ENCODE results near the gene MYO1B.

GRCh38 chr2:191366199-191366598 lies 121.0 kb downstream of the MYO1B start:
- TF ChIP-seq, protein P1, sequence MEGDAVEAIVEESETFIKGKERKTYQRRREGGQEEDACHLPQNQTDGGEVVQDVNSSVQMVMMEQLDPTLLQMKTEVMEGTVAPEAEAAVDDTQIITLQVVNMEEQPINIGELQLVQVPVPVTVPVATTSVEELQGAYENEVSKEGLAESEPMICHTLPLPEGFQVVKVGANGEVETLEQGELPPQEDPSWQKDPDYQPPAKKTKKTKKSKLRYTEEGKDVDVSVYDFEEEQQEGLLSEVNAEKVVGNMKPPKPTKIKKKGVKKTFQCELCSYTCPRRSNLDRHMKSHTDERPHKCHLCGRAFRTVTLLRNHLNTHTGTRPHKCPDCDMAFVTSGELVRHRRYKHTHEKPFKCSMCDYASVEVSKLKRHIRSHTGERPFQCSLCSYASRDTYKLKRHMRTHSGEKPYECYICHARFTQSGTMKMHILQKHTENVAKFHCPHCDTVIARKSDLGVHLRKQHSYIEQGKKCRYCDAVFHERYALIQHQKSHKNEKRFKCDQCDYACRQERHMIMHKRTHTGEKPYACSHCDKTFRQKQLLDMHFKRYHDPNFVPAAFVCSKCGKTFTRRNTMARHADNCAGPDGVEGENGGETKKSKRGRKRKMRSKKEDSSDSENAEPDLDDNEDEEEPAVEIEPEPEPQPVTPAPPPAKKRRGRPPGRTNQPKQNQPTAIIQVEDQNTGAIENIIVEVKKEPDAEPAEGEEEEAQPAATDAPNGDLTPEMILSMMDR (conservative IDR thresholded peaks at IDR 0.05; ENCODE audit: low read depth in 2 of 2) = no peak
- TF ChIP-seq EZH2phosphoT487 (IDR thresholded peaks at IDR 0.05; ENCODE audit: unreplicated experiment) (no peak), EZH2 (IDR thresholded peaks at IDR 0.05; ENCODE audit: low read depth, unreplicated experiment) (no peak), STAT1 (IDR thresholded peaks at IDR 0.05; ENCODE audit: unreplicated experiment) (no peak), CREB1 (CRISPR knock-in tag; IDR thresholded peaks at IDR 0.05; ENCODE audit: low read depth) (no peak), POLR2AphosphoS5 (IDR thresholded peaks at IDR 0.05; ENCODE audit: low read depth) (no peak), REST (IDR thresholded peaks at IDR 0.05; ENCODE audit: unreplicated experiment) (no peak), ZNF114 (CRISPR knock-in tag; IDR thresholded peaks at IDR 0.05) (no peak), ZNF462 (CRISPR knock-in tag; IDR thresholded peaks at IDR 0.05) (no peak), ZNF331 (CRISPR knock-in tag; IDR thresholded peaks at IDR 0.05; ENCODE audit: low read depth) (no peak)
